ENCODE data around the gene TIMP3.

DNA sequence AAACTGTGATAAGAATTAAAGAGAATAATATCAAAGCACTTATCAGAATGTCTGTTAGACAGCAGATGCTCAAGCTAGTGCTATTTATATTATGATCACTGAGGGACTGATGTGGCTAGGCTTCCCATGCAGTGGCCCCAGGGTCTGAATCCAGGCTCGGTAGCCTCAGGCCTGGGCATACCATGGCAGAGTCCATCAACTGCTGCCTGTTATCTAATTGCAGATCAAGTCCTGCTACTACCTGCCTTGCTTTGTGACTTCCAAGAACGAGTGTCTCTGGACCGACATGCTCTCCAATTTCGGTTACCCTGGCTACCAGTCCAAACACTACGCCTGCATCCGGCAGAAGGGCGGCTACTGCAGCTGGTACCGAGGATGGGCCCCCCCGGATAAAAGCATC lies 57.5 kb downstream of the TIMP3 start:
- TF ChIP-seq CTCF (IDR thresholded peaks at IDR 0.05) (no peak), EP300 (IDR thresholded peaks at IDR 0.05; ENCODE audit: borderline replicate concordance in 1 of 2, low read depth in 1 of 2, low read length in 1 of 2) (no peak), JUND (IDR thresholded peaks at IDR 0.05) (no peak), RAD21 (IDR thresholded peaks at IDR 0.05; ENCODE audit: low read length) (no peak), GABPA (IDR thresholded peaks at IDR 0.05; ENCODE audit: low read depth) (no peak), POLR2AphosphoS5 (IDR thresholded peaks at IDR 0.05; ENCODE audit: low read depth, low read length) (no peak)
- TF ChIP-seq, protein P1, sequence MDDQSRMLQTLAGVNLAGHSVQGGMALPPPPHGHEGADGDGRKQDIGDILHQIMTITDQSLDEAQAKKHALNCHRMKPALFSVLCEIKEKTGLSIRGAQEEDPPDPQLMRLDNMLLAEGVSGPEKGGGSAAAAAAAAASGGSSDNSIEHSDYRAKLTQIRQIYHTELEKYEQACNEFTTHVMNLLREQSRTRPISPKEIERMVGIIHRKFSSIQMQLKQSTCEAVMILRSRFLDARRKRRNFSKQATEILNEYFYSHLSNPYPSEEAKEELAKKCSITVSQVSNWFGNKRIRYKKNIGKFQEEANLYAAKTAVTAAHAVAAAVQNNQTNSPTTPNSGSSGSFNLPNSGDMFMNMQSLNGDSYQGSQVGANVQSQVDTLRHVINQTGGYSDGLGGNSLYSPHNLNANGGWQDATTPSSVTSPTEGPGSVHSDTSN (IDR thresholded peaks at IDR 0.05) = no peak

Measured in SK-N-SH (cell line).